Adrenal gland (tissue), 5 donors: Measurements from ENCODE around the gene BRMS1.

Experiments
- POLR2A ChIP-seq, 2 donors: fragments of 450-650 bp; IDR thresholded peaks; one replicate each; pipeline ENCODE4 v1.6.1; 2017; ENCODE audit warnings: antibody characterized with exemption in 2 of 2, mild to moderate bottlenecking in 2 of 2, moderate library complexity in 1 of 2
- TF ChIP-seq, protein P1 (sequence below), 6 experiments: fragments of 450-650 bp in 4 of 6; fragments of 200-600 bp in 2 of 6; sonication (generic) in 1 of 6; IDR thresholded peaks; 1 replicate in 5 of 6; 2 replicates in 1 of 6; pipeline versions ENCODE4 v1.5.1 to v1.8.0; 2016 to 2021; ENCODE audit warnings: antibody characterized with exemption in 6 of 6, mild to moderate bottlenecking in 2 of 6, moderate library complexity in 1 of 6
- donor health status: DM: no; HTN: no; CAD: no.

DNA sequence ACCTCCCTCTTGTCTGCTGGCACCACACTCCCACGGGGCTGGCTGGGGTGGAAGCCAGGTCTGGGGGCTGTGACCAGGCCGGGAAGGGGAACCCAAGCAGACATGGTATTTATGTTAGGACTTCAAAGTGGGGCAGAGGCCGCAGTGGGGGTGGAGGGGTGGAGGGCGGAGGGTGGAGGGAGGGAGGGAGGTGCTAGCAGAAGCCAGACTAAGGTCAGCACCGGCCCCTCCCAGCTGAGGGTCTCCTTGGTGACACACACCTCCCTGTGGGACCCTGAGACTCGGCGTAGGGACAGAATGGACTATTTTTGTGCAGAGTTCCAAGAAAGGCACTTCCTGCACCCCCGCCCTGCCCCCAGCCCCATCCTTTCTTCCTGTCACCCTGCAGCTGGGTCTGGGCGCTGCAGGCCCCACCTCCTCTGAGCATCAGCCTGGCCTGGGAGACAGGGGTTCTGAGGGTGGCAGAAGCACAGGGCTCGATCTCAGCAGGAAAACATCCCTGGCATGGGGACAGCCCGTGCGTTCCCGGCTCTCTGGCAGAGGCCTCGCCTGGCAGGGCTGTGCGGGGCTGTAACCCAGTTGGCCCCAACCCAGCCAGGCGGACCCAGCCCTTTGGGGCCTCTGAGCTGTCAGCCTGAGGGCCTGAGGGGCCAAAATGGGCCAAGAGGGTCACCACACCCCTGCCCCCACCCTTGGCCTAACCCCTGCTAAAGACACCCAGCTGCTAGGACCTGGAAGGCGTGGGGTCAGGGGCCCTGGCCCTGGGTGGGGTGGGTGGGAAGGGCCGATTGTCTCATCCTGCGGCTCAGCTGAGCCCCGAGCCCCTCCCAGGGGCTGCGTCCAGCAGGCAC, 18.4 kb downstream of the BRMS1 start:
- TF ChIP-seq, protein P1, sequence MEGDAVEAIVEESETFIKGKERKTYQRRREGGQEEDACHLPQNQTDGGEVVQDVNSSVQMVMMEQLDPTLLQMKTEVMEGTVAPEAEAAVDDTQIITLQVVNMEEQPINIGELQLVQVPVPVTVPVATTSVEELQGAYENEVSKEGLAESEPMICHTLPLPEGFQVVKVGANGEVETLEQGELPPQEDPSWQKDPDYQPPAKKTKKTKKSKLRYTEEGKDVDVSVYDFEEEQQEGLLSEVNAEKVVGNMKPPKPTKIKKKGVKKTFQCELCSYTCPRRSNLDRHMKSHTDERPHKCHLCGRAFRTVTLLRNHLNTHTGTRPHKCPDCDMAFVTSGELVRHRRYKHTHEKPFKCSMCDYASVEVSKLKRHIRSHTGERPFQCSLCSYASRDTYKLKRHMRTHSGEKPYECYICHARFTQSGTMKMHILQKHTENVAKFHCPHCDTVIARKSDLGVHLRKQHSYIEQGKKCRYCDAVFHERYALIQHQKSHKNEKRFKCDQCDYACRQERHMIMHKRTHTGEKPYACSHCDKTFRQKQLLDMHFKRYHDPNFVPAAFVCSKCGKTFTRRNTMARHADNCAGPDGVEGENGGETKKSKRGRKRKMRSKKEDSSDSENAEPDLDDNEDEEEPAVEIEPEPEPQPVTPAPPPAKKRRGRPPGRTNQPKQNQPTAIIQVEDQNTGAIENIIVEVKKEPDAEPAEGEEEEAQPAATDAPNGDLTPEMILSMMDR (IDR thresholded peaks at IDR 0.05), result no peak
- no peak for TF ChIP-seq POLR2A (IDR thresholded peaks at IDR 0.05)
